HepG2 (cell line): ENCODE measurements around the gene POLDIP3. TPM values are rescaled to one million over a fixed set of nuclear protein-coding genes. Genes with fewer than 3 reads are reported as not detected.
A peak's percentile ranks its signal among the peaks of the same experiment; 100 is the strongest.

ENCODE experiments used
- ATAC-seq: fragments of 200-7000 bp; cut with Tn5 transposase; 3 replicates; pipeline ENCODE4 v1.9.1; 2020; ENCODE audit warnings: mild to moderate bottlenecking, moderate library complexity
- BruUV-seq: library from RNA; stranded (reverse); fragments of 400-500 nt; replicated peaks from 2 replicates; lab custom pipeline; 2021; lab: Mats Ljungman, UMichigan
- CTCF ChIA-PET: fragments of 300-600 bp; formaldehyde crosslinking; extraction: SDS; loops from one replicate; lab custom pipeline; 2021; ENCODE audit warnings: low total read pairs, inconsistent platforms, low intra/inter-chr PET ratio; lab: Yijun Ruan, JAX
- POLR2A ChIA-PET: fragments of 350-600 bp; sonication (Branson Sonifier 250); formaldehyde crosslinking; loops from one replicate; lab custom pipeline; 2020; ENCODE audit warnings: antibody characterized with exemption, inconsistent platforms; lab: Yijun Ruan, JAX
- DNase-seq: peaks from one replicate; pipeline ENCODE4 v3.0.0-alpha.2; 2015; ENCODE audit warnings: low spot score
- FAIRE-seq: peaks from 3 replicates; lab custom pipeline; 2011; peaks lifted over from hg19 to GRCh38; lab: Jason Lieb, UNC
- H2AFZ ChIP-seq: one replicate; pipeline ENCODE4 v1.6.1; 2011; ENCODE audit warnings: low read length, inconsistent platforms
- H3K27ac ChIP-seq: fragments of 300-600 bp; 3 replicates; pipeline ENCODE4 v1.8.0; 2011; ENCODE audit warnings: mixed run types, mild to moderate bottlenecking, mixed read lengths, low read length, inconsistent platforms; ENCODE audit not compliant: insufficient read depth; ENCODE audit errors: extremely low read length
- H3K27me3 ChIP-seq, 2 experiments: fragments of 200-600 bp in 1 of 2; 2 replicates in 1 of 2; 3 replicates in 1 of 2; pipeline versions ENCODE4 v1.6.0 to v1.8.0; 2011; ENCODE audit warnings: low read length in 2 of 2, mild to moderate bottlenecking in 2 of 2, moderate library complexity in 2 of 2, inconsistent platforms in 1 of 2; ENCODE audit not compliant: insufficient read depth in 2 of 2, control insufficient read depth in 1 of 2
- H3K36me3 ChIP-seq, 2 experiments: fragments of 200-600 bp in 1 of 2; replicated peaks in 1 of 2; 2 replicates in 1 of 2; 3 replicates in 1 of 2; pipeline versions ENCODE4 v1.5.1 to v1.8.0; 2011; ENCODE audit warnings: low read length in 2 of 2, inconsistent platforms in 1 of 2; ENCODE audit not compliant: insufficient read depth in 2 of 2, control insufficient read depth in 1 of 2
- H3K4me1 ChIP-seq: 2 replicates; pipeline ENCODE4 v1.5.1; 2012; ENCODE audit warnings: low read length, inconsistent platforms; ENCODE audit not compliant: insufficient read depth
- H3K4me2 ChIP-seq: 2 replicates; pipeline ENCODE4 v1.6.0; 2011; ENCODE audit warnings: low read depth, low read length, inconsistent platforms
- H3K4me3 ChIP-seq, 3 experiments: fragments of 200-600 bp in 1 of 3; sonication (generic), shearing (Covaris generic) in 1 of 3; replicated peaks in 1 of 3; 2 replicates each; pipeline ENCODE4 v1.5.1; 2011 to 2016; ENCODE audit warnings: low read length in 3 of 3, inconsistent platforms in 2 of 3, low read depth in 2 of 3, mild to moderate bottlenecking in 2 of 3, control low read depth in 1 of 3, mixed read lengths in 1 of 3; ENCODE audit not compliant: insufficient read depth in 1 of 3
- H3K79me2 ChIP-seq: one replicate; pipeline ENCODE4 v1.6.1; 2011; ENCODE audit warnings: low read length, inconsistent platforms; ENCODE audit not compliant: insufficient read depth
- H3K9ac ChIP-seq: 2 replicates; pipeline ENCODE4 v1.6.0; 2011; ENCODE audit warnings: mild to moderate bottlenecking, low read depth, low read length, inconsistent platforms; ENCODE audit not compliant: insufficient read depth
- H3K9me3 ChIP-seq: 2 replicates; pipeline ENCODE4 v1.5.1; 2012; ENCODE audit warnings: mild to moderate bottlenecking, low read length
- H4K20me1 ChIP-seq: 2 replicates; pipeline ENCODE4 v1.6.0; 2011; ENCODE audit warnings: inconsistent platforms, mild to moderate bottlenecking, low read length, moderate library complexity; ENCODE audit not compliant: insufficient read depth
- AKAP8 ChIP-seq: sonication (generic); formaldehyde crosslinking; IDR thresholded peaks from 2 replicates; pipeline ENCODE4 v1.5.1; 2020; ENCODE audit warnings: mild to moderate bottlenecking, missing genetic modification reagents
- MAZ ChIP-seq, 2 experiments: sonication (generic) in 1 of 2; formaldehyde crosslinking in 1 of 2; IDR thresholded peaks; 2 replicates each; pipeline versions ENCODE4 v1.5.0 to v1.6.1; 2012 to 2020; ENCODE audit warnings: low read depth in 2 of 2, mild to moderate bottlenecking in 2 of 2, borderline replicate concordance in 1 of 2, improper control_type of control experiment in 1 of 2, low read length in 1 of 2, missing genetic modification reagents in 1 of 2, moderate library complexity in 1 of 2
- MED1 ChIP-seq: sonication (generic); formaldehyde crosslinking; IDR thresholded peaks from 2 replicates; pipeline ENCODE4 v1.4.0; 2020; ENCODE audit warnings: missing genetic modification reagents
- RAD21 ChIP-seq: fragments of 450-650 bp; formaldehyde crosslinking; IDR thresholded peaks from 2 replicates; pipeline ENCODE4 v1.5.0; 2020; ENCODE audit warnings: mild to moderate bottlenecking
- RBFOX2 ChIP-seq: fragments of 200-400 bp; formaldehyde crosslinking; IDR thresholded peaks from 2 replicates; pipeline ENCODE4 v1.6.1; 2017; ENCODE audit warnings: low read depth, mild to moderate bottlenecking, low read length
- SMC3 ChIP-seq: IDR thresholded peaks from 2 replicates; pipeline ENCODE4 v1.6.1; 2011; ENCODE audit warnings: low read length, improper control_type of control experiment
- SP1 ChIP-seq, 2 experiments: fragments of 450-650 bp in 1 of 2; sonication (generic) in 1 of 2; formaldehyde crosslinking in 1 of 2; IDR thresholded peaks; 2 replicates each; pipeline versions ENCODE4 v1.4.0 to v1.6.1; 2016 to 2020; ENCODE audit warnings: missing genetic modification reagents in 1 of 2
- ZFY ChIP-seq: sonication (generic); formaldehyde crosslinking; IDR thresholded peaks from 2 replicates; pipeline ENCODE4 v1.4.0; 2020; ENCODE audit warnings: missing genetic modification reagents
- ZMYM4 ChIP-seq: sonication (generic); formaldehyde crosslinking; IDR thresholded peaks from 2 replicates; pipeline ENCODE4 v1.8.1; 2023; ENCODE audit warnings: mild to moderate bottlenecking, missing genetic modification reagents
- ZNF782 ChIP-seq: sonication (generic); formaldehyde crosslinking; IDR thresholded peaks from 2 replicates; pipeline ENCODE4 v1.4.0; 2020; ENCODE audit warnings: missing genetic modification reagents, mild to moderate bottlenecking, borderline replicate concordance
- WGBS: methylation state at CpG from one replicate; pipeline ENCODE4 v1.1.6; 2017; ENCODE audit warnings: low lambda C conversion rate; 5-methylcytosine and 5-hydroxymethylcytosine counted together
- in situ Hi-C: cut with HindIII; loops from 2 replicates; pipeline ENCODE4 v1.10.0; 2017; ENCODE audit warnings: low pct_unique_long_range_greater_than_20kb; ENCODE audit not compliant: extremely low pct_ligation_motif_present
- intact Hi-C: fragments of 100-400 bp; cut with micrococcal nuclease; formaldehyde crosslinking; loops from one replicate; pipeline ENCODE4 v1.10.0; 2022; ENCODE audit not compliant: unreplicated experiment
- polyA plus RNA-seq, 8 experiments: library from polyadenylated mRNA; depleted of rRNA in 3 of 8; stranded (reverse) in 7 of 8; unstranded in 1 of 8; fragments of >200 nt; fragmentation: Illumina TruSeq in 4 of 8; extraction: Trizol in 4 of 8; gene quantifications; 2 replicates each; pipeline versions ENCODE4 v1.2.1 to v1.2.3, GENCODE V29; 2011 to 2016; ENCODE audit warnings: low read depth in 4 of 8, missing spikeins in 1 of 8, mixed read lengths in 1 of 8; ENCODE audit not compliant: insufficient read depth in 1 of 8
- total RNA-seq, 5 experiments: library from RNA; depleted of rRNA; stranded (reverse); fragments of >200 nt; fragmentation: Illumina TruSeq; extraction: Trizol; gene quantifications; 2 replicates each; pipeline ENCODE4 v1.2.3, GENCODE V29; 2016; ENCODE audit warnings: low read depth in 1 of 5
- TF ChIP-seq, protein P1 (sequence below): sonication (generic); formaldehyde crosslinking; IDR thresholded peaks from 2 replicates; pipeline ENCODE4 v1.5.0; 2020; ENCODE audit warnings: mild to moderate bottlenecking, missing genetic modification reagents
- TF ChIP-seq, protein P2 (sequence below): sonication (generic); formaldehyde crosslinking; IDR thresholded peaks from 2 replicates; pipeline ENCODE4 v1.4.0; 2020; ENCODE audit warnings: missing genetic modification reagents, mild to moderate bottlenecking, borderline replicate concordance
- TF ChIP-seq, protein P3 (sequence below): sonication (generic); formaldehyde crosslinking; IDR thresholded peaks from 2 replicates; pipeline ENCODE4 v1.4.0; 2020; ENCODE audit warnings: low read depth, mild to moderate bottlenecking, missing genetic modification reagents
- TF ChIP-seq, protein P4 (sequence below): IDR thresholded peaks from 2 replicates; pipeline ENCODE4 v1.6.1; 2018; ENCODE audit warnings: missing genetic modification reagents

The POLDIP3 gene
- total and polyA plus RNA-seq, 2 of the 13 experiments (the other 11 are each of a cell fraction or from before 2014, with no cell fraction given), result 45.8 to 47.4 TPM

DNA sequence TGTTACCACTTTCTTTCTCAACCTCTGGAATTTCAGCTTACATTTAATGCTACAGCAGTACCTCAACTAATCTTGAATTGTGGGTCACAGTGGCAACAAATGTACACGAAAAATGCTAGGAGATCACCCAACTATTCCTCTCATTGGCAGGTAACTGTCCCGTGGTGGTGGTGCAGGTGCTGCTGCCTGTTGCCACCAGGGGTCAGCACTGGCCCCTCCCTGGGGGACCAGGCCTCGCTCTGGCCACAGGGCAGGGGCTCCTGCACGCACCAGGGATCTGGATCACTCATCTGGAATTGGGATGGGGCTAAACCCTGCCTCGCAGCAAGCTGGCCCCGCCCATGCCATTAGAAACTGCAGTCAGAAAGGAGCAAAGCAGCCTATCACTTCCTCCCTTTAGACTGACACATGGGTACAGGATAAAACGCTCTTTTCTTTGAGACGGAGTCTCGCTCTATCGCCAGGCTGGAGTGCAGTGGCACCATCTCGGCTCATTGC, 6.9 kb upstream of the POLDIP3 start:
- no peak overlapping the region for H3K27ac ChIP-seq
- FAIRE-seq (peak; percentile 77), DNase-seq (peak; percentile 47), ATAC-seq (peak; percentile 85)
- BruUV-seq, result no TSS peak
- no peaks in the 10 kb centered on the region for H3K79me2 ChIP-seq
- in situ Hi-C loops (no loop called here), intact Hi-C loops (loop anchor here (1.0 to 5.0 kb wide), 2 partner anchors 26 to 471 kb away; no protein-coding TSS in a partner anchor)
- no peak overlapping the region for H3K4me2 ChIP-seq
- peaks cover 5% of the 10 kb centered on the region for H4K20me1 ChIP-seq
- H3K9ac ChIP-seq, result no peak overlapping the region
- peaks cover 2% of the 10 kb centered on the region; the same call in 1 of the 2 replicates for H3K4me1 ChIP-seq
- no peaks in the 10 kb centered on the region for H3K9me3 ChIP-seq
- CTCF ChIA-PET, result interaction anchor here (0.7 to 1.9 kb wide), 2 partner anchors 40 to 246 kb away, joined by 3 to 8 read pairs; no protein-coding TSS in a partner anchor
- H3K36me3 ChIP-seq, result peaks cover 27 to 44% of the 10 kb centered on the region in 2 experiments
- WGBS, result 61% methylated on average over 8 of the region's 11 CpGs
- H2AFZ ChIP-seq, result no peak overlapping the region
- H3K4me3 ChIP-seq, result no peak overlapping the region
- POLR2A ChIA-PET, result interaction anchor here (1.4 to 4.5 kb wide), 3 partner anchors 22 to 28 kb away, joined by 5 to 20 read pairs (median 6); partner anchors contain the start of gene CYB5R3
- no peaks in the 10 kb centered on the region for H3K27me3 ChIP-seq
- TF ChIP-seq ZFY (CRISPR knock-in tag), result peak; percentile 50; the same call in 1 of the 2 replicates
- TF ChIP-seq, protein P1, sequence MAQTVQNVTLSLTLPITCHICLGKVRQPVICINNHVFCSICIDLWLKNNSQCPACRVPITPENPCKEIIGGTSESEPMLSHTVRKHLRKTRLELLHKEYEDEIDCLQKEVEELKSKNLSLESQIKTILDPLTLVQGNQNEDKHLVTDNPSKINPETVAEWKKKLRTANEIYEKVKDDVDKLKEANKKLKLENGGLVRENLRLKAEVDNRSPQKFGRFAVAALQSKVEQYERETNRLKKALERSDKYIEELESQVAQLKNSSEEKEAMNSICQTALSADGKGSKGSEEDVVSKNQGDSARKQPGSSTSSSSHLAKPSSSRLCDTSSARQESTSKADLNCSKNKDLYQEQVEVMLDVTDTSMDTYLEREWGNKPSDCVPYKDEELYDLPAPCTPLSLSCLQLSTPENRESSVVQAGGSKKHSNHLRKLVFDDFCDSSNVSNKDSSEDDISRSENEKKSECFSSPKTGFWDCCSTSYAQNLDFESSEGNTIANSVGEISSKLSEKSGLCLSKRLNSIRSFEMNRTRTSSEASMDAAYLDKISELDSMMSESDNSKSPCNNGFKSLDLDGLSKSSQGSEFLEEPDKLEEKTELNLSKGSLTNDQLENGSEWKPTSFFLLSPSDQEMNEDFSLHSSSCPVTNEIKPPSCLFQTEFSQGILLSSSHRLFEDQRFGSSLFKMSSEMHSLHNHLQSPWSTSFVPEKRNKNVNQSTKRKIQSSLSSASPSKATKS (CRISPR knock-in tag), result no peak
- TF ChIP-seq AKAP8 (CRISPR knock-in tag), result peak; percentile 79
- TF ChIP-seq MAZ (IDR thresholded peaks at IDR 0.05; ENCODE audit: borderline replicate concordance, low read depth, low read length), result 0 out of 2 replicates have a peak, but pooled peaks have one; percentile 47
- TF ChIP-seq MAZ (CRISPR knock-in tag; IDR thresholded peaks at IDR 0.05; ENCODE audit: low read depth), result 0 out of 2 replicates have a peak, but pooled peaks have one; percentile 44
- TF ChIP-seq ZMYM4, result no peak
- TF ChIP-seq, protein P2, sequence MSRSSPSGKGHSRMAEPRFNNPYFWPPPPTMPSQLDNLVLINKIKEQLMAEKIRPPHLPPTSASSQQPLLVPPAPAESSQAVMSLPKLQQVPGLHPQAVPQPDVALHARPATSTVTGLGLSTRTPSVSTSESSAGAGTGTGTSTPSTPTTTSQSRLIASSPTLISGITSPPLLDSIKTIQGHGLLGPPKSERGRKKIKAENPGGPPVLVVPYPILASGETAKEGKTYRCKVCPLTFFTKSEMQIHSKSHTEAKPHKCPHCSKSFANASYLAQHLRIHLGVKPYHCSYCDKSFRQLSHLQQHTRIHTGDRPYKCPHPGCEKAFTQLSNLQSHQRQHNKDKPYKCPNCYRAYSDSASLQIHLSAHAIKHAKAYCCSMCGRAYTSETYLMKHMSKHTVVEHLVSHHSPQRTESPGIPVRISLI (CRISPR knock-in tag), result 0 out of 2 replicates have a peak, but pooled peaks have one; percentile 13
- no peak for TF ChIP-seq SP1 (IDR thresholded peaks at IDR 0.05)
- TF ChIP-seq SP1 (CRISPR knock-in tag; IDR thresholded peaks at IDR 0.05), result 0 out of 2 replicates have a peak, but pooled peaks have one; percentile 20
- TF ChIP-seq, protein P3, sequence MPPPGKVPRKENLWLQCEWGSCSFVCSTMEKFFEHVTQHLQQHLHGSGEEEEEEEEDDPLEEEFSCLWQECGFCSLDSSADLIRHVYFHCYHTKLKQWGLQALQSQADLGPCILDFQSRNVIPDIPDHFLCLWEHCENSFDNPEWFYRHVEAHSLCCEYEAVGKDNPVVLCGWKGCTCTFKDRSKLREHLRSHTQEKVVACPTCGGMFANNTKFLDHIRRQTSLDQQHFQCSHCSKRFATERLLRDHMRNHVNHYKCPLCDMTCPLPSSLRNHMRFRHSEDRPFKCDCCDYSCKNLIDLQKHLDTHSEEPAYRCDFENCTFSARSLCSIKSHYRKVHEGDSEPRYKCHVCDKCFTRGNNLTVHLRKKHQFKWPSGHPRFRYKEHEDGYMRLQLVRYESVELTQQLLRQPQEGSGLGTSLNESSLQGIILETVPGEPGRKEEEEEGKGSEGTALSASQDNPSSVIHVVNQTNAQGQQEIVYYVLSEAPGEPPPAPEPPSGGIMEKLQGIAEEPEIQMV (CRISPR knock-in tag), result 0 out of 2 replicates have a peak, but pooled peaks have one; percentile 33
- TF ChIP-seq, protein P4, sequence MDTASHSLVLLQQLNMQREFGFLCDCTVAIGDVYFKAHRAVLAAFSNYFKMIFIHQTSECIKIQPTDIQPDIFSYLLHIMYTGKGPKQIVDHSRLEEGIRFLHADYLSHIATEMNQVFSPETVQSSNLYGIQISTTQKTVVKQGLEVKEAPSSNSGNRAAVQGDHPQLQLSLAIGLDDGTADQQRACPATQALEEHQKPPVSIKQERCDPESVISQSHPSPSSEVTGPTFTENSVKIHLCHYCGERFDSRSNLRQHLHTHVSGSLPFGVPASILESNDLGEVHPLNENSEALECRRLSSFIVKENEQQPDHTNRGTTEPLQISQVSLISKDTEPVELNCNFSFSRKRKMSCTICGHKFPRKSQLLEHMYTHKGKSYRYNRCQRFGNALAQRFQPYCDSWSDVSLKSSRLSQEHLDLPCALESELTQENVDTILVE (CRISPR knock-in tag), result no peak
- TF ChIP-seq SMC3, result peak; percentile 51
- peak; percentile 92 for TF ChIP-seq RAD21
- TF ChIP-seq ZNF782 (CRISPR knock-in tag), result 0 out of 2 replicates have a peak, but pooled peaks have one; percentile 43
- TF ChIP-seq RBFOX2, result no peak
- peak; percentile 55 for TF ChIP-seq MED1
